Cardiac fibroblast (primary cell): ENCODE data around the gene SCRN2.

ENCODE experiments used
- DNase-seq, 2 donors: peaks; one replicate each; pipeline versions ENCODE4 v3.0.0 to v3.0.0-alpha.2; 2010; ENCODE audit warnings: low read depth in 2 of 2
- H3K4me3 ChIP-seq, 2 donors: replicated peaks in 1 of 2; 1 replicate in 1 of 2; 2 replicates in 1 of 2; pipeline ENCODE4 v1.5.1; 2011; ENCODE audit warnings: low read depth in 2 of 2, low read length in 2 of 2, mild to moderate bottlenecking in 2 of 2, moderate library complexity in 1 of 2
- CTCF ChIP-seq: IDR thresholded peaks from one replicate; pipeline ENCODE4 v1.5.1; 2011; ENCODE audit warnings: low read depth, mild to moderate bottlenecking, low read length, inconsistent platforms

SCRN2 gene

GRCh38 chr17:47875011-47875985 is 34.2 kb upstream of the SCRN2 start:
- H3K4me3 ChIP-seq = no peak overlapping the region
- no peak for DNase-seq
- no peak for TF ChIP-seq CTCF

GRCh38 chr17:47873200-47874090 is 32.4 kb upstream of the SCRN2 start:
- no peak for DNase-seq
- no peak overlapping the region for H3K4me3 ChIP-seq
- no peak for TF ChIP-seq CTCF

GRCh38 chr17:47872651-47873161 is 31.6 kb upstream of the SCRN2 start:
- DNase-seq = peak in 1 of 2 donors; percentile 32
- no peak for TF ChIP-seq CTCF
- no peak overlapping the region for H3K4me3 ChIP-seq

GRCh38 chr17:47872019-47872650 is 31.1 kb upstream of the SCRN2 start:
- H3K4me3 ChIP-seq = no peak overlapping the region
- TF ChIP-seq CTCF = no peak
- no peak for DNase-seq

GRCh38 chr17:47871048-47871447 is 30.0 kb upstream of the SCRN2 start:
- no peak overlapping the region for H3K4me3 ChIP-seq
- TF ChIP-seq CTCF = no peak
- no peak for DNase-seq

- no peak overlapping the region for H3K4me3 ChIP-seq
- no peak for DNase-seq
- TF ChIP-seq CTCF = no peak
Measured at GRCh38 chr17:47870056-47870455, 29.0 kb upstream of the SCRN2 start.
